SK-N-SH treated with all-trans-retinoic acid at 6 μM for 48 hours (cell line): ENCODE data around the gene PTH1R.

ENCODE experiments used
- ATAC-seq: fragments of 200-7000 bp; cut with Tn5 transposase; 3 replicates; pipeline ENCODE4 v1.9.1; 2020; ENCODE audit warnings: mild to moderate bottlenecking, moderate library complexity
- ARNTL ChIP-seq: fragments of 450-650 bp; formaldehyde crosslinking; IDR thresholded peaks from 2 replicates; pipeline ENCODE4 v1.5.0; 2020; ENCODE audit warnings: low read depth, mild to moderate bottlenecking, moderate library complexity, borderline replicate concordance
- CREB5 ChIP-seq: fragments of 250-450 bp; sonication (Bioruptor Pico); IDR thresholded peaks from 2 replicates; pipeline ENCODE4 v1.5.1; 2020; ENCODE audit warnings: low read depth, mild to moderate bottlenecking, moderate library complexity
- CSDC2 ChIP-seq: fragments of 250-450 bp; sonication (Bioruptor Pico); IDR thresholded peaks from 2 replicates; pipeline ENCODE4 v1.5.0; 2020; ENCODE audit warnings: mild to moderate bottlenecking, moderate library complexity
- CSRNP3 ChIP-seq: fragments of 250-450 bp; sonication (Bioruptor Pico); IDR thresholded peaks from 2 replicates; pipeline ENCODE4 v1.5.1; 2021; ENCODE audit warnings: mild to moderate bottlenecking, moderate library complexity
- ESRRG ChIP-seq: fragments of 250-450 bp; sonication (Bioruptor Pico); IDR thresholded peaks from 2 replicates; pipeline ENCODE4 v1.6.1; 2021; ENCODE audit warnings: mild to moderate bottlenecking
- ISL1 ChIP-seq: fragments of 250-450 bp; sonication (Bioruptor Pico); IDR thresholded peaks from 2 replicates; pipeline ENCODE4 v2.1.2; 2022; ENCODE audit warnings: mild to moderate bottlenecking, moderate library complexity
- OSR1 ChIP-seq: fragments of 250-450 bp; sonication (Bioruptor Pico); IDR thresholded peaks from 2 replicates; pipeline ENCODE4 v1.8.0; 2022; ENCODE audit warnings: moderate library complexity, mild to moderate bottlenecking, inconsistent platforms
- PATZ1 ChIP-seq: fragments of 250-450 bp; sonication (Bioruptor Pico); IDR thresholded peaks from 2 replicates; pipeline ENCODE4 v1.8.0; 2020; ENCODE audit warnings: mild to moderate bottlenecking, moderate library complexity, borderline replicate concordance
- POU6F1 ChIP-seq: fragments of 250-450 bp; sonication (Bioruptor Pico); IDR thresholded peaks from 2 replicates; pipeline ENCODE4 v1.8.0; 2021; ENCODE audit warnings: low read depth, mild to moderate bottlenecking, moderate library complexity, borderline replicate concordance
- RARB ChIP-seq: fragments of 250-450 bp; sonication (Bioruptor Pico); IDR thresholded peaks from 2 replicates; pipeline ENCODE4 v1.8.0; 2021; ENCODE audit warnings: mild to moderate bottlenecking, moderate library complexity
- TCF4 ChIP-seq: fragments of 250-450 bp; sonication (Bioruptor Pico); IDR thresholded peaks from 2 replicates; pipeline ENCODE4 v1.8.0; 2021; ENCODE audit warnings: mild to moderate bottlenecking, moderate library complexity, borderline replicate concordance
- TOX ChIP-seq: fragments of 250-450 bp; sonication (Bioruptor Pico); IDR thresholded peaks from 2 replicates; pipeline ENCODE4 v1.8.0; 2021; ENCODE audit warnings: mild to moderate bottlenecking, moderate library complexity, borderline replicate concordance
- TSHZ2 ChIP-seq: fragments of 250-450 bp; sonication (Bioruptor Pico); IDR thresholded peaks from 2 replicates; pipeline ENCODE4 v1.5.0; 2020; ENCODE audit warnings: mild to moderate bottlenecking, moderate library complexity
- ZC3H10 ChIP-seq: fragments of 250-450 bp; sonication (Bioruptor Pico); IDR thresholded peaks from 2 replicates; pipeline ENCODE4 v1.5.1; 2021; ENCODE audit warnings: mild to moderate bottlenecking, moderate library complexity
- ZFP3 ChIP-seq: fragments of 250-450 bp; sonication (Bioruptor Pico); IDR thresholded peaks from 2 replicates; pipeline ENCODE4 v1.5.0; 2020; ENCODE audit warnings: mild to moderate bottlenecking, moderate library complexity
- ZFP30 ChIP-seq: fragments of 450-650 bp; formaldehyde crosslinking; IDR thresholded peaks from 2 replicates; pipeline ENCODE4 v1.5.0; 2022; ENCODE audit warnings: mild to moderate bottlenecking, moderate library complexity

Gene PTH1R

GRCh38 chr3:46924921-46925584 is 47.5 kb downstream of the PTH1R start:
- TF ChIP-seq CSDC2 (CRISPR knock-in tag): no peak
- TF ChIP-seq PATZ1 (CRISPR knock-in tag): no peak
- no peak for TF ChIP-seq ZFP3 (CRISPR knock-in tag)
- no peak for TF ChIP-seq ESRRG (CRISPR knock-in tag)
- TF ChIP-seq ZC3H10: no peak
- TF ChIP-seq CSRNP3: no peak
- no peak for TF ChIP-seq RARB
- no peak for TF ChIP-seq CREB5 (CRISPR knock-in tag)
- no peak for TF ChIP-seq TSHZ2 (CRISPR knock-in tag)
- no peak for TF ChIP-seq ZFP30
- ATAC-seq: no peak

- TF ChIP-seq CSDC2 (CRISPR knock-in tag) (no peak), OSR1 (CRISPR knock-in tag) (no peak), TOX (no peak), POU6F1 (CRISPR knock-in tag) (no peak), TSHZ2 (CRISPR knock-in tag) (no peak), ZC3H10 (no peak), CSRNP3 (no peak)
- ATAC-seq: no peak
These were observed 48.0 kb downstream of the PTH1R start for GRCh38 chr3:46925585-46925934.

- no peak for ATAC-seq
- no peak for TF ChIP-seq CREB5 (CRISPR knock-in tag)
- TF ChIP-seq ARNTL (CRISPR knock-in tag): no peak
- no peak for TF ChIP-seq TCF4
- no peak for TF ChIP-seq ISL1 (CRISPR knock-in tag)
- no peak for TF ChIP-seq CSRNP3
- no peak for TF ChIP-seq TSHZ2 (CRISPR knock-in tag)
- TF ChIP-seq ESRRG (CRISPR knock-in tag): no peak
- TF ChIP-seq ZFP30: no peak
These were observed 48.5 kb downstream of the PTH1R start for GRCh38 chr3:46926039-46926438.
